AG04449 (cell line): ENCODE results near the gene LMF2.

Experiments used
- CTCF ChIA-PET: fragments of 350-600 bp; formaldehyde crosslinking; extraction: SDS; loops from one replicate; lab custom pipeline; 2021; ENCODE audit warnings: antibody characterized with exemption; lab: Yijun Ruan, JAX
- POLR2A ChIA-PET: fragments of 400-600, 350-600 bp; formaldehyde crosslinking; extraction: SDS; loops from one replicate; lab custom pipeline; 2020; ENCODE audit warnings: antibody characterized with exemption, inconsistent platforms; lab: Yijun Ruan, JAX
- DNase-seq: peaks from one replicate; pipeline ENCODE4 v3.0.0-alpha.2; 2010; ENCODE audit warnings: low read depth, low spot score
- H3K4me3 ChIP-seq: 2 replicates; pipeline ENCODE4 v1.5.1; 2011; ENCODE audit warnings: low read depth, mild to moderate bottlenecking, control low read depth, low read length
- CTCF ChIP-seq: IDR thresholded peaks from one replicate; pipeline ENCODE4 v1.5.1; 2011; ENCODE audit warnings: mild to moderate bottlenecking, moderate library complexity, low read length, control low read depth, inconsistent platforms; ENCODE audit not compliant: insufficient read depth; ENCODE audit errors: missing control alignments

Gene LMF2

GRCh38 chr22:50464451-50464850 is 43.1 kb downstream of the LMF2 start:
- ChIA-PET CTCF (interaction anchor here (1.3 kb wide), 1 partner anchor 8 kb away, joined by 3 read pairs; no protein-coding TSS in a partner anchor), POLR2A (interaction anchor here (0.6 kb wide), 1 partner anchor 213 kb away, joined by 4 read pairs; no protein-coding TSS in a partner anchor)

DNA sequence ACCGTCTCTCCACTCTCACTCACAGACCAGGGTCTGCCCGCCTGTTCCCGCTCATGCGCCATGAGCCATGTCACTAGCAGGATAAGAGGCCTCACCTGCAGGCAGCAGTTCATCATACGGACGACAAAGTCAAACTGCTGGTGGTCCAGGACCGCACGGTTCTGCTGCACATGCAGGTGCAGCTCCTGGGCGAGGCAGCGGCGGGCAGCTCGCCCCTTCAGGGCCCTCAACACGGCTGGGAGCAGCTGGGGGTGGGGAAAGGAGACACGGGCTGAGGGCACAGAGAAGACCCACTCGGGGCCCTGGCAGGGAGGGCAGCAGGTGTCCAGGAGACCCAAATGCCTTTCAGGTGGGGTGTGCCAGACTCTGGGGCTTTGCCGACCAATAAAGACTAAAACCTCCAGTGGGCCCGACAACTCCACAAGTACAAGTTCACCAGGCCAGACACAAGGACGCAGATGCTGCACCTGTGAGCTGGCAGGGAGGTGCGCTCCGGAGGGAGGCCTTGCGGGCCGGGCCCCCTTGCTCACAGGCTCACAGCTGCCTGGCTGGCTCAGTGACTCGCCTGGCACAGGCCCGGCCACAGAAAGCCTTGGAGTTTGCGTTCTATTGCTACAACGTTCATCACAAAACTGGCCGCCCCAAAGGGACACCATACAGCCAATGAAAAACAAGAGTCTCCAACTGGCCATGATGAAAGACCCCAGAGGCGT is 44.2 kb downstream of the LMF2 start:
- CTCF ChIA-PET, result interaction anchor here (1.3 kb wide), 1 partner anchor 9 kb away, joined by 3 read pairs; no protein-coding TSS in a partner anchor

More at GRCh38 chr22:50464451-50464850, 43.1 kb downstream of the LMF2 start:
- no peak for TF ChIP-seq CTCF
- H3K4me3 ChIP-seq, result no peak overlapping the region
- no peak for DNase-seq

DNA sequence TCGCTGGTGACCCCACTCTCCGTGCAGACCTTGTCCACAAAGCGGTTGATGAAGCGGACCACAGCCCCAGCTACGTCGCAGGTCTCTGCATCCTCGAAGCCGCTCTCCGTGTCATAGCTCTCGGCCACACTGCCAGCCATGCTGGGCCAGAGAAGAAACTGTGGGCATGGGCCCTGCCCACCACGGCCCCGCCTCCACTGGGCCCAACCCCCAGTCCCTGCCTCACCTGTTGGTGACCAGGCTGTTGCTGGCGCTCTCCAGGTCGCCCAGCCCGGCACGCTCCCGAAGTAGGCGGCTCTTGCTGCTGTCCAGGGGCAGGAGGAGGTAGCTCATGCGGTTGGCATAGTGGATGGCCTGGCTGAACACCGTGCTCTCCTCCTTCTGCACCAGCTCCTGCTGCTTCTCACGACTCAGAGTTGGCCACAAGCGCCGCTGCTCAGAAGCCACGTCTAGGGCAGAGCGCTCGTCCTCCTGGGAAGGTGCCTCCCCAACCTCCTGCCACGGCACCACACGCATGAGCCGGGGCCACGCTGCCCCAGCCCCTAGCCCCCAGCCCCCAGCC is 45.4 kb downstream of the LMF2 start:
- POLR2A ChIA-PET, result no interaction called here
- TF ChIP-seq CTCF, result no peak
- no peak for DNase-seq
- no peak overlapping the region for H3K4me3 ChIP-seq
- CTCF ChIA-PET, result interaction anchor here (1.3 kb wide), 1 partner anchor 11 kb away, joined by 3 read pairs; no protein-coding TSS in a partner anchor

More for the DNA sequence above, 44.2 kb downstream of the LMF2 start:
- POLR2A ChIA-PET, result no interaction called here
- H3K4me3 ChIP-seq, result no peak overlapping the region
- TF ChIP-seq CTCF, result no peak
- DNase-seq, result no peak

GRCh38 chr22:50461536-50461935 is 46.0 kb downstream of the LMF2 start:
- no peak for TF ChIP-seq CTCF
- POLR2A ChIA-PET, result no interaction called here
- H3K4me3 ChIP-seq, result no peak overlapping the region
- DNase-seq, result no peak
- CTCF ChIA-PET, result interaction anchor here (1.0 to 1.3 kb wide), 2 partner anchors 11 to 159 kb away, joined by 3 read pairs; no protein-coding TSS in a partner anchor

- H3K4me3 ChIP-seq, result no peak overlapping the region
- TF ChIP-seq CTCF, result no peak
- no peak for DNase-seq
- ChIA-PET POLR2A (no interaction called here), CTCF (interaction anchor here (1.0 kb wide), 1 partner anchor 160 kb away, joined by 3 read pairs; no protein-coding TSS in a partner anchor)
Measured at GRCh38 chr22:50460938-50461337, 46.6 kb downstream of the LMF2 start.
